K562 (cell line): ENCODE measurements around the gene SLC23A2. TPM values are rescaled to one million over a fixed set of nuclear protein-coding genes. Genes with fewer than 3 reads are reported as not detected.

ENCODE experiments used
- ATAC-seq: fragments of 200-7000 bp; cut with Tn5 transposase; 3 replicates; pipeline ENCODE4 v1.9.1; 2020; ENCODE audit warnings: moderate library complexity
- BruUV-seq: library from RNA; stranded (reverse); fragments of 400-500 nt; replicated peaks from 2 replicates; lab custom pipeline; 2021; lab: Mats Ljungman, UMichigan
- CTCF ChIA-PET: fragments of 300-600 bp; formaldehyde crosslinking; extraction: SDS; loops from one replicate; lab custom pipeline; 2021; ENCODE audit warnings: low intra/inter-chr PET ratio; lab: Yijun Ruan, JAX
- POLR2A ChIA-PET: fragments of 300-600, 350-650 bp; sonication (Branson Sonifier 250); formaldehyde crosslinking; extraction: SDS; loops from one replicate; lab custom pipeline; 2021; ENCODE audit warnings: antibody characterized with exemption, inconsistent platforms; lab: Yijun Ruan, JAX
- DNase-seq, 4 experiments: peaks; one replicate each; pipeline versions ENCODE4 v3.0.0 to v3.0.0-alpha.2; 2011 to 2018; ENCODE audit warnings: low spot score in 3 of 4, mixed read lengths in 3 of 4; ENCODE audit errors: extremely low read depth in 1 of 4
- FAIRE-seq: peaks from 2 replicates; lab custom pipeline; 2011; peaks lifted over from hg19 to GRCh38; lab: Jason Lieb, UNC
- H2AFZ ChIP-seq: 2 replicates; pipeline ENCODE4 v1.6.0; 2011; ENCODE audit warnings: low read depth, low read length, control low read depth, inconsistent platforms
- H3K27ac ChIP-seq: fragments of 200-600 bp; 3 replicates; pipeline ENCODE4 v1.8.0; 2011; ENCODE audit warnings: low read depth, mild to moderate bottlenecking, control low read depth, inconsistent platforms, low read length, moderate library complexity, mixed read lengths; ENCODE audit errors: extremely low read depth
- H3K27me3 ChIP-seq, 2 experiments: fragments of 300-600 bp in 1 of 2; 2 replicates in 1 of 2; 3 replicates in 1 of 2; pipeline versions ENCODE4 v1.6.0 to v1.8.0; 2011; ENCODE audit warnings: inconsistent platforms in 2 of 2, low read length in 2 of 2, mild to moderate bottlenecking in 1 of 2, mixed read lengths in 1 of 2, moderate library complexity in 1 of 2; ENCODE audit not compliant: control insufficient read depth in 2 of 2, insufficient read depth in 2 of 2
- H3K36me3 ChIP-seq: fragments of 300-600 bp; 3 replicates; pipeline ENCODE4 v1.8.0; 2011; ENCODE audit warnings: mild to moderate bottlenecking, low read length, inconsistent platforms; ENCODE audit not compliant: control insufficient read depth, insufficient read depth
- H3K4me1 ChIP-seq, 2 experiments: fragments of 200-600 bp in 1 of 2; replicated peaks in 1 of 2; 2 replicates in 1 of 2; 3 replicates in 1 of 2; pipeline versions ENCODE4 v1.5.1 to v1.8.0; 2011; ENCODE audit warnings: inconsistent platforms in 2 of 2, low read length in 2 of 2, mild to moderate bottlenecking in 1 of 2, mixed read lengths in 1 of 2, moderate library complexity in 1 of 2; ENCODE audit not compliant: control insufficient read depth in 2 of 2, insufficient read depth in 2 of 2
- H3K4me2 ChIP-seq: 2 replicates; pipeline ENCODE4 v1.6.1; 2011; ENCODE audit warnings: low read length, control low read depth, inconsistent platforms, mixed read lengths; ENCODE audit not compliant: insufficient read depth
- H3K4me3 ChIP-seq: fragments of 200-600 bp; sonication (generic), shearing (Covaris generic); 2 replicates; pipeline ENCODE4 v1.5.1; 2016; ENCODE audit warnings: control low read depth, inconsistent platforms
- H3K79me2 ChIP-seq: fragments of 200-600 bp; 3 replicates; pipeline ENCODE4 v1.8.0; 2011; ENCODE audit warnings: low read length, inconsistent platforms; ENCODE audit not compliant: control insufficient read depth, insufficient read depth
- H3K9ac ChIP-seq, 2 experiments: 2 replicates each; pipeline versions ENCODE4 v1.6.0 to v1.6.1; 2011; ENCODE audit warnings: low read depth in 2 of 2, low read length in 2 of 2, control low read depth in 1 of 2, inconsistent platforms in 1 of 2, mild to moderate bottlenecking in 1 of 2, mixed read lengths in 1 of 2; ENCODE audit not compliant: insufficient read depth in 1 of 2
- H3K9me1 ChIP-seq: one replicate; pipeline ENCODE4 v1.6.0; 2011; ENCODE audit warnings: inconsistent platforms, mild to moderate bottlenecking, low read length, moderate library complexity; ENCODE audit not compliant: control insufficient read depth, insufficient read depth
- H3K9me3 ChIP-seq: replicated peaks from 2 replicates; pipeline ENCODE4 v1.5.1; 2011; ENCODE audit warnings: low read depth, low read length, inconsistent platforms; ENCODE audit not compliant: control insufficient read depth, insufficient read depth
- H4K20me1 ChIP-seq: replicated peaks from 2 replicates; pipeline ENCODE4 v1.6.1; 2011; ENCODE audit warnings: low read length, inconsistent platforms, mixed read lengths; ENCODE audit not compliant: control insufficient read depth, insufficient read depth
- BHLHE40 ChIP-seq: IDR thresholded peaks from 2 replicates; pipeline ENCODE4 v1.6.1; 2011; ENCODE audit warnings: low read length, improper control_type of control experiment
- CBFA2T2 ChIP-seq: fragments of 450-650 bp; conservative IDR thresholded peaks from 2 replicates; pipeline ENCODE4 v1.6.1; 2017; ENCODE audit warnings: mild to moderate bottlenecking
- CTCF ChIP-seq, 3 experiments: IDR thresholded peaks in 2 of 3; conservative IDR thresholded peaks in 1 of 3; 2 replicates each; pipeline ENCODE4 v1.5.1; 2011 to 2012; ENCODE audit warnings: low read length in 3 of 3, mild to moderate bottlenecking in 3 of 3, control low read depth in 2 of 3, improper control_type of control experiment in 1 of 3, inconsistent platforms in 1 of 3, low read depth in 1 of 3, mixed read lengths in 1 of 3, moderate library complexity in 1 of 3; ENCODE audit not compliant: insufficient read depth in 2 of 3
- DACH1 ChIP-seq: fragments of 450-650 bp; IDR thresholded peaks from 2 replicates; pipeline ENCODE4 v1.6.1; 2018; ENCODE audit not compliant: partially characterized antibody
- NCOR1 ChIP-seq: fragments of 450-650 bp; IDR thresholded peaks from 2 replicates; pipeline ENCODE4 v1.6.1; 2016; ENCODE audit warnings: mild to moderate bottlenecking, moderate library complexity
- SPI1 ChIP-seq: IDR thresholded peaks from 2 replicates; pipeline ENCODE4 v1.6.1; 2011; ENCODE audit warnings: low read depth, low read length, control low read depth, borderline replicate concordance
- TBL1XR1 ChIP-seq, 2 experiments: IDR thresholded peaks; 2 replicates each; pipeline ENCODE4 v1.6.1; 2012; ENCODE audit warnings: improper control_type of control experiment in 2 of 2, low read length in 2 of 2, mild to moderate bottlenecking in 1 of 2
- TFE3 ChIP-seq: fragments of 450-650 bp; formaldehyde crosslinking; IDR thresholded peaks from 2 replicates; pipeline ENCODE4 v1.4.0; 2020; ENCODE audit warnings: mild to moderate bottlenecking, mixed read lengths
- TOE1 ChIP-seq, 2 experiments: fragments of 450-650 bp in 1 of 2; sonication (generic) in 1 of 2; formaldehyde crosslinking in 1 of 2; IDR thresholded peaks; 2 replicates each; pipeline versions ENCODE4 v1.7.1 to v1.8.0; 2016 to 2022; ENCODE audit warnings: borderline replicate concordance in 2 of 2, mild to moderate bottlenecking in 2 of 2, antibody characterized with exemption in 1 of 2, inconsistent platforms in 1 of 2, low read depth in 1 of 2, missing genetic modification reagents in 1 of 2, moderate library complexity in 1 of 2
- USF2 ChIP-seq: sonication (generic); formaldehyde crosslinking; IDR thresholded peaks from 2 replicates; pipeline ENCODE4 v1.5.0; 2020; ENCODE audit warnings: missing genetic modification reagents
- ZEB2 ChIP-seq: fragments of 450-650 bp; IDR thresholded peaks from 2 replicates; pipeline ENCODE4 v1.6.1; 2016
- ZNF384 ChIP-seq: IDR thresholded peaks from 2 replicates; pipeline ENCODE4 v1.6.1; 2012; ENCODE audit warnings: low read depth, low read length, improper control_type of control experiment
- ZNF696 ChIP-seq: fragments of 250-450 bp; sonication (Bioruptor Pico); conservative IDR thresholded peaks from 2 replicates; pipeline ENCODE4 v1.4.0; 2020; ENCODE audit warnings: mild to moderate bottlenecking, moderate library complexity
- whole genome bisulfite sequencing: fragments of 100-300 bp; shearing (Covaris generic); methylation state at CpG from one replicate; pipeline ENCODE4 v1.1.6; 2016; ENCODE audit warnings: low coverage, mixed read lengths; ENCODE audit not compliant: insufficient coverage; ENCODE audit errors: missing lambda C conversion rate; 5-methylcytosine and 5-hydroxymethylcytosine counted together
- in situ Hi-C: fragments of 300-500 bp; cut with MboI; formaldehyde crosslinking; loops from 4 replicates; pipeline ENCODE4 v1.15.0; 2018; ENCODE audit warnings: inconsistent platforms, mixed read lengths
- intact Hi-C: fragments of 100-400 bp; cut with micrococcal nuclease; formaldehyde crosslinking; loops from 2 replicates; pipeline ENCODE4 v1.14.2; 2022
- polyA plus RNA-seq, 8 experiments: library from polyadenylated mRNA; depleted of rRNA in 4 of 8; stranded (reverse) in 5 of 8; unstranded in 3 of 8; fragments of >200 nt; fragmentation: Nextera tagmentation in 2 of 8; fragmentation: Illumina TruSeq in 1 of 8; extraction: Ambion mirVana in 2 of 8; extraction: Trizol in 1 of 8; gene quantifications; 2 replicates each; pipeline versions ENCODE4 v1.2.1 to v1.2.3, GENCODE V29; 2011 to 2014; ENCODE audit warnings: inconsistent platforms in 1 of 8, missing spikeins in 1 of 8
- total RNA-seq, 7 experiments: library from RNA; depleted of rRNA in 6 of 7; stranded (reverse); fragments of >200 nt in 6 of 7; fragmentation: Illumina TruSeq in 2 of 7; extraction: Trizol in 2 of 7; gene quantifications; 2 replicates each; pipeline versions ENCODE4 v1.2.1 to v1.2.3, GENCODE V29; 2011 to 2021; ENCODE audit warnings: low replicate concordance in 1 of 7
- TF ChIP-seq, protein P1 (sequence below): sonication (generic); formaldehyde crosslinking; IDR thresholded peaks from 2 replicates; pipeline ENCODE4 v1.9.0; 2022; ENCODE audit warnings: mild to moderate bottlenecking, missing genetic modification reagents
- TF ChIP-seq, protein P2 (sequence below): fragments of 250-450 bp; sonication (Bioruptor Pico); IDR thresholded peaks from 2 replicates; pipeline ENCODE4 v1.8.0; 2022; ENCODE audit warnings: moderate library complexity, mild to moderate bottlenecking, inconsistent platforms

SLC23A2 gene
- total and polyA plus RNA-seq, 9 of the 15 experiments (the other 6 are each of a cell fraction or from before 2014, with no cell fraction given): 0.39 to 6.7 (median 3.2) TPM

DNA sequence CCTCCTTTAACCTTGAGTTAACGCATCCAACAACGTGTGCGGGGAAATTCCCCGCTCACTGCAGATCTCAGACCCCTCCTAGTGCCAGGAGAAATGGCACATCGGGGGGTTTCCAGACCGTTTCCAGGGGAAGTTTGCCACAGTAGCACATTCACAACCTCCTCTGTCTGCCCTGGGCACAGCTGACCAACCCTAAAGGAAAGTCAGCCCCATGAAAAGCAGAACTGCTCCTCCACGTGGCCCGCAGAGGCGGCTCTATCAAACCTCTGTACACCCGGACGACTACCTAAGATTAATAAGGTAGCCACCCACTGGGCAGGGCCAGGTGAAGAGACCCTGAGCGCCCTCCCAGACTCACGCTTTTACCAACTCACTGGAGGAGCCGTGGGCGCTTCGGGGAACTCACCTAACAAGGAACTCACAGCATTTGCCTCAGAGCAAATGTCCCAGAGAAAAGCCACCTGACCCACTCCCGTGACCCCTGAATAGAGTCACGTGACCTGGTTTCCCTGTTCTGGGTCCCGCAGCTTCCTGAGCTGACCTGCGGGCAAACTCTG, 186.5 kb downstream of the SLC23A2 start:
- ChIA-PET CTCF (no interaction called here), POLR2A (interaction anchor here (0.6 to 0.8 kb wide), 2 partner anchors 17 to 1078 kb away, joined by 3 to 4 read pairs; no protein-coding TSS in a partner anchor)
- Histone ChIP-seq H3K79me2 (no peaks in the 10 kb centered on the region), H3K9me1 (no peaks in the 10 kb centered on the region), H4K20me1 (no peaks in the 10 kb centered on the region), H3K27ac (no peak overlapping the region), H3K4me2 (no peak overlapping the region), H3K9me3 (no peaks in the 10 kb centered on the region), H2AFZ (no peak overlapping the region), H3K36me3 (no peaks in the 10 kb centered on the region), H3K27me3 (peaks cover 8 to 42% of the 10 kb centered on the region in 2 experiments; a peak in 3 of 5 replicates), H3K4me1 (no peaks in the 10 kb centered on the region; a peak in 1 of 5 replicates), H3K4me3 (no peak overlapping the region), H3K9ac (no peak overlapping the region)
- WGBS: 5% methylated on average over 13 of the region's 20 CpGs
- intact Hi-C loops (no loop called here), in situ Hi-C loops (no loop called here)
- FAIRE-seq (no peak), ATAC-seq (peak; percentile 44; the same call in 1 of the 3 replicates), DNase-seq (no peak)
- no TSS peak for BruUV-seq
- TF ChIP-seq, protein P1, sequence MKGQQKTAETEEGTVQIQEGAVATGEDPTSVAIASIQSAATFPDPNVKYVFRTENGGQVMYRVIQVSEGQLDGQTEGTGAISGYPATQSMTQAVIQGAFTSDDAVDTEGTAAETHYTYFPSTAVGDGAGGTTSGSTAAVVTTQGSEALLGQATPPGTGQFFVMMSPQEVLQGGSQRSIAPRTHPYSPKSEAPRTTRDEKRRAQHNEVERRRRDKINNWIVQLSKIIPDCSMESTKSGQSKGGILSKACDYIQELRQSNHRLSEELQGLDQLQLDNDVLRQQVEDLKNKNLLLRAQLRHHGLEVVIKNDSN (CRISPR knock-in tag): peak; percentile 68
- TF ChIP-seq, protein P2, sequence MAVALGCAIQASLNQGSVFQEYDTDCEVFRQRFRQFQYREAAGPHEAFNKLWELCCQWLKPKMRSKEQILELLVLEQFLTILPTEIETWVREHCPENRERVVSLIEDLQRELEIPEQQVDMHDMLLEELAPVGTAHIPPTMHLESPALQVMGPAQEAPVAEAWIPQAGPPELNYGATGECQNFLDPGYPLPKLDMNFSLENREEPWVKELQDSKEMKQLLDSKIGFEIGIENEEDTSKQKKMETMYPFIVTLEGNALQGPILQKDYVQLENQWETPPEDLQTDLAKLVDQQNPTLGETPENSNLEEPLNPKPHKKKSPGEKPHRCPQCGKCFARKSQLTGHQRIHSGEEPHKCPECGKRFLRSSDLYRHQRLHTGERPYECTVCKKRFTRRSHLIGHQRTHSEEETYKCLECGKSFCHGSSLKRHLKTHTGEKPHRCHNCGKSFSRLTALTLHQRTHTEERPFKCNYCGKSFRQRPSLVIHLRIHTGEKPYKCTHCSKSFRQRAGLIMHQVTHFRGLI (CRISPR knock-in tag): no peak
- TF ChIP-seq ZNF384: no peak
- no peak for TF ChIP-seq TBL1XR1 (IDR thresholded peaks at IDR 0.05; ENCODE audit: low read length in 2 of 2)
- peak; percentile 47; the same call in 1 of the 2 replicates for TF ChIP-seq SPI1
- no peak for TF ChIP-seq ZEB2
- TF ChIP-seq CBFA2T2: peak; percentile 57
- no peak for TF ChIP-seq DACH1
- TF ChIP-seq NCOR1: no peak
- TF ChIP-seq USF2 (CRISPR knock-in tag): peak; percentile 48
- TF ChIP-seq TFE3: peak; percentile 85
- TF ChIP-seq TOE1 (IDR thresholded peaks at IDR 0.05; ENCODE audit: borderline replicate concordance): peak; percentile 55; the same call in 1 of the 2 replicates
- no peak for TF ChIP-seq TOE1 (CRISPR knock-in tag; IDR thresholded peaks at IDR 0.05; ENCODE audit: borderline replicate concordance, low read depth)
- TF ChIP-seq BHLHE40: peak; percentile 54
- no peak for TF ChIP-seq ZNF696 (CRISPR knock-in tag)
- peak in 1 of 3 experiments; percentile 10; a peak in 1 of 6 replicates for TF ChIP-seq CTCF (IDR thresholded peaks at IDR 0.05 in 2 of 3, conservative IDR thresholded peaks at IDR 0.05 in 1 of 3; ENCODE audit: insufficient read depth in 2 of 3, low read depth in 1 of 3, low read length in 3 of 3)
